ENCODE measurements around the gene KCNMB1.

KCNMB1 gene

DNA sequence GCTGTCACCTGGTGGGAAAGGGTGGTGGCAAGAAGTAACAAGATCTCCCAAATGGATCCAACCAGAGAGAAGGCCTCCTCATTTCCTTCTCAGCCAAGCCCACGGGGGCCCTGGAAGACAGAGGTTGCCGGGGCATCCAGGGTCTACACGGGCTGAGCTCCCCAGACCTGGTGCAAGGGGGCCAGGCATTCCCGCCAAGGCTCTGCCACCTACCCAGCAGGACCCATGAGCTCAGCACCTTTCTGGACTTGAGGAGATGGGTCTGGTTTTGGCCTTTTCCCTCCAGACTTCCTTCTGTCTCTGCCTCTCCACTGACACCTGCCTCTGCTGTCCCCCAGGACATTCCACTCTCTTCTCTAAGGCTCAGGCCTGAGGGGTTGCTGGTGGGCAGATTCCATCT lies 42.4 kb upstream of the KCNMB1 start:
- DNase-seq (ENCODE audit: extremely low read depth, low read depth) = no peak
- no peak overlapping the region for H3K4me3 ChIP-seq (replicated peaks; ENCODE audit: low read depth, low read length)
- TF ChIP-seq, protein P1, sequence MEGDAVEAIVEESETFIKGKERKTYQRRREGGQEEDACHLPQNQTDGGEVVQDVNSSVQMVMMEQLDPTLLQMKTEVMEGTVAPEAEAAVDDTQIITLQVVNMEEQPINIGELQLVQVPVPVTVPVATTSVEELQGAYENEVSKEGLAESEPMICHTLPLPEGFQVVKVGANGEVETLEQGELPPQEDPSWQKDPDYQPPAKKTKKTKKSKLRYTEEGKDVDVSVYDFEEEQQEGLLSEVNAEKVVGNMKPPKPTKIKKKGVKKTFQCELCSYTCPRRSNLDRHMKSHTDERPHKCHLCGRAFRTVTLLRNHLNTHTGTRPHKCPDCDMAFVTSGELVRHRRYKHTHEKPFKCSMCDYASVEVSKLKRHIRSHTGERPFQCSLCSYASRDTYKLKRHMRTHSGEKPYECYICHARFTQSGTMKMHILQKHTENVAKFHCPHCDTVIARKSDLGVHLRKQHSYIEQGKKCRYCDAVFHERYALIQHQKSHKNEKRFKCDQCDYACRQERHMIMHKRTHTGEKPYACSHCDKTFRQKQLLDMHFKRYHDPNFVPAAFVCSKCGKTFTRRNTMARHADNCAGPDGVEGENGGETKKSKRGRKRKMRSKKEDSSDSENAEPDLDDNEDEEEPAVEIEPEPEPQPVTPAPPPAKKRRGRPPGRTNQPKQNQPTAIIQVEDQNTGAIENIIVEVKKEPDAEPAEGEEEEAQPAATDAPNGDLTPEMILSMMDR (IDR thresholded peaks at IDR 0.05; ENCODE audit: low read depth, low read length, missing control alignments) = no peak

DNA sequence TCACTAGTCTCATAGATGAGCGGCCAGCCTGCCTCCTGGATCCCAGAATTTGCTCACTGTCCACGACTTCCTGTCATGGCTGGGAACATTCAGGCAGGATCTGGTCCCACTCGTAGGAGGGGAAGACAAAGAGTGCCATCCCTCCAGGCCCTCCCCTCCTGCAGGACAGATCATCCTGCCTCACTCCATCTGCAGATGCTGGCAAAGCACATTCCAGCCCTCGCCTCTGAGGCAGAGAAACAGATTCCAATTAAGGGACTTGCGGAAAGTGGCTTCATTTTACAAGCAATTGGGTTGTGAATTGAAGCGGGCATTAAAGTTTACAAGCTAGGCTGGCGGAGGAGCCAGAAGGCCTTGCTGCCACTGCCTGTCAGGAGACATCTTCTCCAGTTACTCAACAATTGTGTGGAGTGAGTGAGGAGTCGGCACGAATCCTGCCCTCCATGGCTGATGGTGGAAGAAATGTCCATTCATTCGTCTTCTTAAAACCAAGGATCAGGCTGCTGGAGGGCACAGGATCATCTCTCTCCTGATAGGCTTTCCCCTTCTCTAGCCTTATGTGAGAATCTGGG lies 41.8 kb upstream of the KCNMB1 start:
- no peak overlapping the region for H3K4me3 ChIP-seq (replicated peaks; ENCODE audit: low read depth, low read length)
- DNase-seq (ENCODE audit: extremely low read depth, low read depth) = no peak
- TF ChIP-seq, protein P1 (IDR thresholded peaks at IDR 0.05; ENCODE audit: low read depth, low read length, missing control alignments) = no peak

DNA sequence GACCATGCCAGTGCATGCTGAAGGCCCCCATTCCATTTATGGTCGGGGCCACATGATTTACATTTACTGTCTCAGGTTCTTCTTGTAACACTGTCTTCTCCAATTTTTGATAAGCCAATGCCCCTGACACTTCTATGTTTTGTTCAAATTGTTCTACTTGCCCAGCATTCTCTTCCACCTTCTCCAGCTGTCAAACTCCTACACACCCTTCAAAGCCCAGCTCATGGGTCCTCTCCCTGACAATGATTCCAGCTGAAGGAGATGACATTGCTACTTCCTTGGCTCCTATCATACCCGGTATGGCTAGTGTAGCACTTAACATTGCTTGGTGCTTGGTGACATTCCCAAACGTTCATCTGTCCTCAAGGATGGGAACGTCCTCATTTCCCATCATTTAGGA lies 41.1 kb upstream of the KCNMB1 start:
- no peak overlapping the region for H3K4me3 ChIP-seq (replicated peaks; ENCODE audit: low read depth, low read length)
- TF ChIP-seq, protein P1 (IDR thresholded peaks at IDR 0.05; ENCODE audit: low read depth, low read length, missing control alignments) = no peak

DNA sequence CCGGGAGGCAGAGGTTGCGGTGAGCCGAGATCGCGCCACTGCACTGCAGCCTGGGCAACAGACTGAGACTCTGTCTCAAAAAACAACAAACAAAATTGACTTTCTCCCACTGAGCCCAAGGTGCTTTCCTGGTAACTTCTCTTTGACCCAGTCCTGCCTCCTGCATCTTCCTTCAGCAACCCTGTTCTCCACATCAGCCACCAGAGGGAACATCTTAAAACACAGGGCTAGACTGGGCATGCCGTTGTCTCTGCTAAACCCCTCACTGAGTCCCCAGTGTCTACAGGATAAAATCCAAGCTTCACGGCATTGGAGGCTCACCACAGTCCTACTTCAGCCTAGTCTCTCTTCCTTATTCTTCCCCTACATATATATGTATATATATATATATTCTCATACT lies 39.8 kb upstream of the KCNMB1 start:
- H3K4me3 ChIP-seq (replicated peaks; ENCODE audit: low read depth, low read length) = no peak overlapping the region
- TF ChIP-seq, protein P1 (IDR thresholded peaks at IDR 0.05; ENCODE audit: low read depth, low read length, missing control alignments) = peak; percentile 19
- DNase-seq (ENCODE audit: extremely low read depth, low read depth) = no peak

More for the DNA sequence above, 41.1 kb upstream of the KCNMB1 start:
- no peak for DNase-seq (ENCODE audit: extremely low read depth, low read depth)

DNA sequence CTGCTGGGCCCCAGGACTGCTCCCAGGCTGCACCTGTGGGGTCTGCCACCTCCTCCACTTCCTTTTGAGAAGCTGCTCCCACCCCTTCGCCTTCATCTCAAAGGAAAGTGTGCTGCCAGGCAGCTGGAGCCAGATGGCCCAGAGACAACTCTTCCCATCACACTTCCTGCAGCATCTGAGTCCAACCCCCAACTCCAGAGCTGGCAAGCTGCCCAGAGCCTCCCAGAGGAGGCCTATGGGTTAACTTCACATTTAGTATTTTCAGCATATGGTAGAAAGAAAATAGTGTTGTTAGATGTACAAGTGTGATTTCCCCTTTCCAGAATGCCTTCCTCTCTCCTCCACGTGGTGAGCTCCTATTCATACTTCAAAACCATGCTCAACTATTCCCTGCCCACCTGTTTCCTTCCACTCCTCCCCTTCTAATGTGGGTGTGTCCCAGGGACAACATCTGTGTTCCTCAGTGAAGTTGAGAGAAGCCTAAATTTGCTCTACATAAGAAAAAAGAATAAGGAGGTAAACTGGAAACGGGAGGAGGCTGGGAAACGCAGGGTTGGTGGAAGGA lies 38.6 kb upstream of the KCNMB1 start:
- no peak for DNase-seq (ENCODE audit: extremely low read depth, low read depth)
- no peak overlapping the region for H3K4me3 ChIP-seq (replicated peaks; ENCODE audit: low read depth, low read length)
- TF ChIP-seq, protein P1 (IDR thresholded peaks at IDR 0.05; ENCODE audit: low read depth, low read length, missing control alignments) = no peak

DNA sequence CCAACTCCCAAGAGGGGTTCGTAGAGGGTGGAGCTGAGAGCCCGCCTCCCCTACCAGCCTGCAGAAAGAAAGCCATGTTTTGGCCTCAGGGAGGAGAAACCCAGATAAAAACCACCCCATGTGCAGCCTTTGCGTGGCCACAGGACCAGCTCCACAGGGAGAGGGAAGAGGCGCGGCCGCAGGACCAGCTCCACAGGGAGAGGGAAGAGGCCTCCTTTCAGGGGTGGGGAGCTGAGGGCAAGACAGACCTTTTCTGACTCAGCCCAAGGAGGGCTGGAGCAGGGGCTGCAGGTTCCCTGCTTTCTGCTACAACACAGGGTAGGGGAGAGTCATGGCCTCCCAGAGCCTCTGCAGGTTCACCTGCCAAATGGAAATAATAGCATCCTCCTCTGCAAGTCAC lies 37.6 kb upstream of the KCNMB1 start:
- no peak for DNase-seq (ENCODE audit: extremely low read depth, low read depth)
- TF ChIP-seq, protein P1 (IDR thresholded peaks at IDR 0.05; ENCODE audit: low read depth, low read length, missing control alignments) = no peak
- no peak overlapping the region for H3K4me3 ChIP-seq (replicated peaks; ENCODE audit: low read depth, low read length)
